T follicular helper cell (primary cell): ENCODE data around the gene RPL41.
"Not testable (repeated sequence)": the region's sequence is repeated elsewhere in the genome, so short reads cannot be mapped to it uniquely, and the experiment has no call there.

ENCODE experiments used
- DNase-seq: peaks from one replicate; pipeline ENCODE4 v3.0.0-alpha.2; 2020; ENCODE audit warnings: low read depth
- total RNA-seq, 2 experiments: gene quantifications; one replicate each; lab custom pipeline; 2026; lab: John Stamatoyannopoulos, UW

Gene RPL41
- total RNA-seq = 339 to 400 reads per million in 2 experiments

DNA sequence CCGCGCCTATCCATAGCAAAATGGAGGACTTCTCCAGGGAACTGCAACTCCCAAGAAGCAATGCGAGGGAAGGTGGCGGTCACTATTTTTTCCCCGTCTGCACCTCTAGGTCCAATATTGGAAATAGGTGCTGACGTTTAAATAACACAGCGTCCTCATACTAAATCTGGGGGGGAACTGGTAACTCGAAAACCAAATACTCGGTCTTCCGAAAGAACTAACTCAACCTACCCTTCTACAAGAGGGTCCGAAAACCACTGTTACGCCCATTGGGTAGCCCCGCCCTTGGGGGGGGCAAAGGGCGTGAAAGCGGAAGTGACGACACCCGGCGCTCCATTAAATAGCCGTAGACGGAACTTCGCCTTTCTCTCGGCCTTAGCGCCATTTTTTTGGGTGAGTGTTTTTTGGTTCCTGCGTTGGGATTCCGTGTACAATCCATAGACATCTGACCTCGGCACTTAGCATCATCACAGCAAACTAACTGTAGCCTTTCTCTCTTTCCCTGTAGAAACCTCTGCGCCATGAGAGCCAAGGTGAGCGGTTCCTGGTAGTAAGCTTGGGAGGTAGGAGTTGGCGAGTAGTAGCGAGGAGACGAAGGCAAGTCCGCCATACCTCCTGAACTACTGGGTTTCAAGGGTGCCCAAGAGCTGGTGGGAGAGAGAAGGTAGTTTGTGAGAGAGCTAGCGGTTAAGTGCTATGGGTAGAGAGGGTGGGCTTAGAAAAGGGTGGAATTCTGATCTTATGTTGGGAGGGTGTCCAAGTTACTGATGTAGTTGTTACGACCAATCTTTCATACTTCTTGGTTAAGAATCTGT lies at the start of gene RPL41:
Gene RPL41, plus strand, starts transcription at position 367 of the 815 bp plus-strand sequence.
- DNase-seq = peak; percentile 91

DNA sequence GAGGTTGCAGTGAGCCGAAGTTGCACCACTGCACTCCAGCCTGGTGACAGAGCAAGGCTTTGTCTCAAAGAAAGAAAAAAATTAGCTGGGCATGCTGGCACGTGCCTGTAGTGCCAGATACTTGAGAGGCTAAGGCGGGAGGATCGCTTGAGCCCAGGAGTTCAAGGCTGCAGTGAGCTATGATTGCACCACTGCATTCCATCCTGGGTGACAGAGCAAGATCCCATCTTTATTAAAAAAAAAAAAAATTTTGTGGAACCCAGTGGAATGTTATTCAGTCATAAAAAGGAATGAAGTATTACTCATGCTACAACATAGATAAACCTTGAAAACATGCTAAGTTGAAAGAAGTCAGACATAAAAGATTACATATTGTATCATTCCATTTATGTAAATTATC lies 44.8 kb upstream of the RPL41 start:
- DNase-seq = no peak

DNA sequence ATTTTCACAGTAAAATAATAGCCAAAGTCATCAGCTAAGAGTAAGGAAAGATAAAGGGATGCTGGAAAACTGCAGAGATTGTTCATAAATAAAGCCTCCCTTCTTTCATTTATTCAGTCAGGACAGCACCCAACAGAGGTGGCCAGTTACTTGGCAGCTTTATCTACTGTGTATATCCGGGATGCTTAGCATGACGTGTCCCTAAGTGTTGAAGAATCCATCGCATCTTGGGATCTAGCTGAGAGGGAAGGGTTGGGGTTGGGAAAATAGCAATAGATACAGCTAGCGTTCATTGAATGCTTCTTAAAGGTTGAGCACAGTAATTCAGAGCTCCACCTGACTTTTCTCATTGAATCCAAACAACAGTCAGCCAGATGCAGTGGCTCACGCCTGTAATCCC lies 42.0 kb upstream of the RPL41 start:
- DNase-seq = no peak

DNA sequence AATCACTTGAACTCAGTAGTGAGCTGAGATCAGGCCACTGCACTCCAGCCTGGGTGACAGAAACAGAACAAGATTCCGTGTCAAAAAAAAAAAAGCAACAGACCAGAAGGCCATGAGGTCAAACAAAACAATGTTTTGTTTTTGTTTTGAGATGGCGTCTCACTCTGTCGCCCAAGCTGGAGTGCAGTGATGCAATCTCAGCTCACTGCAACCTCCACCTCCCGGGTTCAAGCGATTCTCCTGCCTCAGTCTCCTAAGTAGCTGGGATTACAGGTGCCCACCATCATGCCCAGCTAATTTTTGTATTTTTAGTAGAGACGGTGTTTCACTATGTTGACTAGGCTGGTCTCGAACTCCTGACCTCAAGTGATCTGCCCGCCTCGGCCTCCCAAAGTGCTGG lies 38.5 kb upstream of the RPL41 start:
- DNase-seq = not testable (repeated sequence)

DNA sequence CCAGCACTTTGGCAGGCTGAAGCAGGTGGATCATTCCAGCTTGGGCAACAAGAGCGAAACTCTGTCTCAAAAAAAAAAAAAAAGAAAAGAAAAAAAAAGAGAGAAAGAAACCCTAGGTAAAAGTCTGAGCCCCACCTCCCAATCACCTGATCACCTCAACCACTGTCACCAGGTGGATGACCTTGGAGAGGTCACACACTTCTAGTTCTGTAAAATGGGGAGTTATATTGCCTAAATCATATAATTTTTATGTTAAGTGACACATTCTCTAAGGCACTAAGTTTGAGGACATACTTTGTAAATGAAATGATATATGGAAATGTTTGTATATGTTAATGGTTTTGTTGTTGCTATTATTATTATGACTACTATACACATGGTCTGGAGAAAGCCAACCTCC lies 38.0 kb upstream of the RPL41 start:
- DNase-seq = no peak

DNA sequence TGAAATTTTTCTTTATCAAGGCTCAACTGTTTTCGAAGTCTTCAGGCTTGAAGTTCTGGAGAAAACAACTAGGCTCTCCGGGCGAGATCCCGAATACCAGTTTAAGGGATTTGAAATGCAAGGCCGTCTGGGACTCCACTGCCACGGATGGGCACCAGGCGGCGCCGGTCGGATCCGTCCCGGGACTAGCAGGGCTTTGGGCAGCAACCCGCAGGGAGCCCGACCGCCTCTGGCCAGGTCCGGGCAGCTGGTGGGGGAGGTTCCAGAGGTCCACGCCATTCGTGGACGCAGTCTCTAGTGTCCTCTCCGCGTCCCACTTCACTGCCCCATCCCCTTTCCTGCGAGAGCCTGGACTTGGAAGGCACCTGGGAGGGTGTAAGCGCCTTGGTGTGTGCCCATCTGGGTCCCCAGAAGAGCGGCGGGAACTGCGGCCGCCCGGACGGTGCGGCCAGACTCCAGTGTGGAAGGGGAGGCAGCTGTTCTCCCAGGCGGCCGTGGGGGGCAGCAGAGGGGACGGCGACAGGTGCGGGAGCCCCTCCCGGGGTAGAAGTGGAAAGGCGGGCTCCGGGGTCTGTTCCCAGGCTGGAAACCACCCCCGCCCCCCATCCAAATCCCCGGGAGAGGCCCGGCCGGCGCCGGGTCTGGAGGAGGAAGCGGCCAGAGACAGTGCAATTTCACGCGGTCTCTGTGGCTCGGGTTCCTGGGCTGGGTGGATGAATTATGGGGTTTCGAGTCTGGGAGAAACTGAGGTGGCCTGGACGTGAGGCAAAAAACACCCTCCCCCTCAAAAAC lies 37.3 kb upstream of the RPL41 start:
- peak; percentile 30 for DNase-seq

DNA sequence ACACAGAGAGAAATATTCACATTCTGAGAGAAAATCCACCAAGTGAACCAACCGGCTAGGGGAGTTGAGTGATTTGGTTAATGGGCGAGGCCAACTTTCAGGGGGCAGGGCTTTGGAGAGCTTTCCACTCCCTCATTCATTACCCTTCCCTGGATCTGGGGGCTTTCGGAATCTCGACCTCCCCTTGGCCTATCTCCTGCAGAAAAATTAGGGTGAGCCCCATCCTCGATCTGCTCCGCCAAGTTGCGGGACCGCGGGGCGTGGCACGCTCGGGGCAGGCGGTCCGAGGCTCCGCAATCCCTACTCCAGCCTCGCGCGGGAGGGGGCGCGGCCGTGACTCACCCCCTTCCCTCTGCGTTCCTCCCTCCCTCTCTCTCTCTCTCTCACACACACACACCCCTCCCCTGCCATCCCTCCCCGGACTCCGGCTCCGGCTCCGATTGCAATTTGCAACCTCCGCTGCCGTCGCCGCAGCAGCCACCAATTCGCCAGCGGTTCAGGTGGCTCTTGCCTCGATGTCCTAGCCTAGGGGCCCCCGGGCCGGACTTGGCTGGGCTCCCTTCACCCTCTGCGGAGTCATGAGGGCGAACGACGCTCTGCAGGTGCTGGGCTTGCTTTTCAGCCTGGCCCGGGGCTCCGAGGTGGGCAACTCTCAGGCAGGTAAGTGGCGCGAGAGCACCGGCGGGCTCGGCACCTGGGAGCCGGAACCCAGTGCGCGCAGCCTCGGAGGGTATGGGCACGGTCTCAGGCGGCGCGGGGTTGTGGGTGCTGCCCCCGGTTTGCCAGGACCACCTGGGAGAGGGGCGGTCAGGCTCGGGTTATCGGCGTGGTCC lies 36.5 kb upstream of the RPL41 start, which contains the start of gene ERBB3:
Gene ERBB3, plus strand, starts transcription at position 443 of the 833 bp plus-strand sequence. Its CDS starts 136 bp downstream, at position 579.
- DNase-seq = peak; percentile 43

DNA sequence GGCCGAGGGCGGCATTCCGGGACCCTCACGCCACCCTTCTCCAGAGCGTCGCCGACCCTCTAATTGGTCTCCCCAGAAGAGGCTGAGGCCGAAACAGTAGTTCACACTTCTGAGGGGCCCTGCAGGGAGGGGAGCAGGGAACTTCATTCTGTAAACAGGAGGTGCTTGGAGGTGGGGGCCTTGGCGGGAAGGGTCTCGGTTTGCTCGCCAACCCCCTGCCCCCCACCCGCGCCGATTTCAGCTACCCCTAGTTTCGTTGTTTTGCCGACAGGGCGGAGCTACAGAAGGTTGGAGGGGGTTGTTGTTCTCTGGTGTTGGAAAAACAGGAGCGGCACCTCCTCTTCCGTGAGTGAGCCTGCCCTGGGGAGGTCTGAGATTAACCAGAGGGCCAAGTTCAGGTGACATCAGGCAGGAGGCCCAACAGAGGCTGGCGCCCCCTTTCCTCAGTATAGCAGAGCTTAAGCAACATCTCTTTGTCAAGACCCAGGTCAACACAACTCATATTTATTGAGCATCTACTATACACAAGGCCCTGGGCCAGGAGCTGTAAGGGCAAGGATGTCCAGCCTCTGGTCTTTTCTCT lies 35.8 kb upstream of the RPL41 start:
- no peak for DNase-seq

DNA sequence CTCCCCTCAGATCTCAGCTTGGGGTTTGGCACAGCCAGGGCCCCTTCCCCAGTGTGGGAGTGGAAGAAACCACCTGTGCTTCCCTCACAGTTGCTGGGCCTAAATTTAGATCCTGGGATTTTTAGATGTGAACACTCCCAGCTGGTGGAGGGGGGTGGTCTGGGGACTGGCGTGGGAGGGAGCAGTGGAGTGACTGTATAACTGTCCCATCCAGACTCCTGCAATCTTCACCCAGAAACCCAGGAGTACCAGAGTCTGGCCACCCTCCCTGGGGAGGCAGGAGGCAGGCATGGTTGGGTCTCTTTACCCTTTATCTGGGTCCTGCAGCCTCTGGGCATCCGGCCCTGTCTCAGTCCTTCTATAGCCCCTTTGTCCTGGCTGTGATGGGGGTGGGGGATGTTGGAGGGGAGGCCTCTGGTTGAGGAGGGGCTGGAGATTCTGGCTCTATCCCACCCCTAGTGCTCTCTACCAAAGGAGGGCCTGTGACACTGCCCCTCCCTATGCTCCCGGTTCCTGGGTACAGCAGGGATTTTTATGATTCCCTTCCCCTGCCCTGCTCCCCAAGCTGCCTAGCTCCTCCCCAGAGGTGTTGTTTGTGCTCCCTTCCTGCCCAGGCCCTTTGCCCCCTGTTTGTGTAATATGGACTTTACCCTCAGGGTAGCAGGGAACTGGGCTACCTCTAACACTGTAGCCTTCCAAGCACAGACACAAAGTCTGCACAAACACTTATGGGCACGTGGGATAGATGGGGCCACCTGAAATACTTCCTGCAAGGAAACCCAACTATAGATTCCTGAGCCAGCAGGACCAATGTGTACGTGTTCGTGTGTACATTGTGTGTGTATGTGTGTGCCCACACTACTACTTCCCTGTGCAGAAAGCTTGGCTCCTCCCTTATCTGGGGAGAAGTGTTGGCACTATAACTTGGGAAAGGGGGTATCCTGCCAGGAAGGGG lies 34.8 kb upstream of the RPL41 start:
- no peak for DNase-seq

DNA sequence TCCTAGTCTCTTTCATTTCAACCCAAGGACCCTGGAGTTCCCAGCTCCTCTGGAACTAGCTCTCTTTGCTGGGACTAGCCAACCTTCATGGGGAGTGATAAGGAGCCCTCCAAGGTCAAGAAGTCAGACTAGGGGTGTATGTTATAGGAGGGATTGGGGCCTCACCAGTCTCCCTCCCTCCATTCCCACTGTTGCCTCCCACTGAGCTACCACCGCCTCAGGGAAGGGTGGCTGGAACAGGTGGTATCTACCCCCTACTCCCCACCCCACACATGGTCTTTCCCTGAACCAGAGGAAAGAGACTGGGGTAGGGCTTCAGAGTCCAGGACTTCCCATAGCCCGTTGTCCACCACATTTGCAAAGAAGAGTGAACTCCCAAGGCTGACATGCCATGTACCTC lies 34.1 kb upstream of the RPL41 start:
- no peak for DNase-seq

DNA sequence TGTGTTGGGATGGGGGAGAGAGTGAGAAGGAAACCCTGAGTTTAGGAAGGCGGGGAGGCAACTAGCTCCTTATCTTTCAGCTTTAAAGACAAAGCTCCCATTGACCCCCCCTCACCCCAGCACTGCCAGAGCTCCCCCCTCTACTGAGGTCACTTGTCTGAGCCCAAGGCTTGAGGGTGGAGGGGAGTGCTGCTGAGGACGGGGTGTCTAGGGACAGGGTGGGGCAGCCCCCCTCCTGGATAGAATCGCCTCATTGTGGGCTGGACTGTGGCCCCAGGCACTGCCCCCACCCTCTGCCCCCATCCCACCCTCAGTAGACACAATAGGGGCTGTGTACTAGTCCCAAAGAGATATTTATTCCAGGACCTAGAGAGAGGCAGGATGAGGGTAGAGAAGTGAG lies 33.5 kb upstream of the RPL41 start:
- DNase-seq = no peak

DNA sequence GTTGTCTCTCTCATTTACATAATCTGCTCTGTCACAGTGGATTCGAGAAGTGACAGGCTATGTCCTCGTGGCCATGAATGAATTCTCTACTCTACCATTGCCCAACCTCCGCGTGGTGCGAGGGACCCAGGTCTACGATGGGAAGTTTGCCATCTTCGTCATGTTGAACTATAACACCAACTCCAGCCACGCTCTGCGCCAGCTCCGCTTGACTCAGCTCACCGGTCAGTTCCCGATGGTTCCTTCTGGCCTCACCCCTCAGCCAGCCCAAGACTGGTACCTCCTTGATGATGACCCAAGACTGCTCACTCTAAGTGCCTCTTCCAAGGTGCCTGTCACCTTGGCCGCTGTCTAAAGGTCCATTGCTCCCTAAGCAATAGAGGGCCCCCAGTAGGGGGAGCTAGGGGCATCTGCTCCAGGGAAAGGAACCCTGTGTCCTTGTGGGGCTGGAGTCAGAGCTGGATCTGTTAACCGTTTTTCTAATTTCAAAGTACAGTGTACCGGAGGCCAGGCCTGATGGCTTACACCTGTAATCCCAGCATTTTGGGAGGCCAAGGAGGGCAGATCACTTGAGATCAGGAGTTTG lies 31.4 kb upstream of the RPL41 start:
- no peak for DNase-seq

DNA sequence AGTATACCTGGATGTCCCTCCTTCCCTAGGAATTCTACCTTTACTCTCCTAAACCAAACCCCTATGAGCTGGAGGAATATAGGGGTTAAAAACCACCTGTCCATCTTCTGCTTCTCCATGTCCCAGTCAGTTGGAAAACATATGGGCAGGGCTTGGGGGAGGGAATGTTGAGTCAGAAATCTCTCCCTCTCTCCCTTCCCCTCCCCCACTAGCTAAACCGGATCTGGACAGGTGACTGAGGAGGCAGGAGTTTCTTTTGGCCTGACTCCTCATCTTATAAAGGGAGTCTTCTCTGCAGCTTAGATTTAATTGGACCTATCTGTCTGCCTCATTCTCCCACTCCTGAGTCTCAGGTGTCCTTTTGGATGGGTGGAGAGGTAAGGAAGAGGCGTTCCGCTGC lies 30.3 kb upstream of the RPL41 start:
- no peak for DNase-seq

DNA sequence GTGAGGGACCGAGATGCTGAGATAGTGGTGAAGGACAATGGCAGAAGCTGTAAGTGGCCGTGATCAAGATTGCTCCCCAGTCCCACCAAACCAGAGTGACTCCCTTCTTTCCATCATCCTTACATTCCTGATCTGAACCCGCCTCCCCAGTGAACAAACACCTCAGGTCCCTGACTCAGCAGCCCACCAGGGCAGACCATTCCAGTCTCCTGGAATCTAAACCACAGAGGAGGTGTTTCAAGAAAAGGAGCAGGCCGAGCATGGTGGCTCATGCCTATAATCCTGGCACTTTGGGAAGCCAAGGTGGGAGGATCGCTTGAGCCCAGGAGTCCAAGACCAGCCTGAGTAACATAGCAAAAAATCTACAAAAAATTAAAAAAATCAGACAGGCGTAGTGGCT lies 29.8 kb upstream of the RPL41 start:
- DNase-seq = no peak

DNA sequence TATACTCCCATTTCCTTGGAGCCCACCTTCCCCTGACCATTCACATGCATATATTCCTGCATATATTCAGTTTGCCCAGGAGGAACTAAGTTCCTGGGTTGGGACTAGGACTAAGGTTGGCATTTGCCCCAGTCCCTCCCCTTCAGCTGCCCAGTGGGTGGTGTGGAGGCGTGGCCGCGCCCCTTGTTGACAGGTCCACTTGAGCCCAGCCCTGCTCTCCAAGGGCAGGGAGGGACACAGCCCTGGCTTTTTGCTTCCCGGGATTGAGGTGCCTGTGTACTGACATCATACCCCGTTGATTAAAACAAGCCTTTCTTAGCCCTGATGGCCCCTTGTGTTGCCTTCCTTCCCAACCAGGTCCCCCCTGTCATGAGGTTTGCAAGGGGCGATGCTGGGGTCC lies 29.2 kb upstream of the RPL41 start:
- no peak for DNase-seq

DNA sequence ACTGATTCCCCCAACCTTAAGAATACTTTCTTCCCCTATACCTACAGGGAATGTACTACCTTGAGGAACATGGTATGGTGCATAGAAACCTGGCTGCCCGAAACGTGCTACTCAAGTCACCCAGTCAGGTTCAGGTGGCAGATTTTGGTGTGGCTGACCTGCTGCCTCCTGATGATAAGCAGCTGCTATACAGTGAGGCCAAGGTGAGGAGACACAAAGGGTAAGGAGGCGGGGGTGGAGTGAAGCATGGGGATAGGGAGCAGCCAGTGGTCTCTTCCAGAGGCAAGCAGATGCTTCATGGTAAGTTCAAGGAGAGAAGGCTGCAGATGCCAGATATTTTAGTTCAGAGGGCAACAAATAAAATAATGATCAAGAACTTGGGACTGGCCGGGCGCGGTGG lies 18.7 kb upstream of the RPL41 start:
- DNase-seq = no peak

DNA sequence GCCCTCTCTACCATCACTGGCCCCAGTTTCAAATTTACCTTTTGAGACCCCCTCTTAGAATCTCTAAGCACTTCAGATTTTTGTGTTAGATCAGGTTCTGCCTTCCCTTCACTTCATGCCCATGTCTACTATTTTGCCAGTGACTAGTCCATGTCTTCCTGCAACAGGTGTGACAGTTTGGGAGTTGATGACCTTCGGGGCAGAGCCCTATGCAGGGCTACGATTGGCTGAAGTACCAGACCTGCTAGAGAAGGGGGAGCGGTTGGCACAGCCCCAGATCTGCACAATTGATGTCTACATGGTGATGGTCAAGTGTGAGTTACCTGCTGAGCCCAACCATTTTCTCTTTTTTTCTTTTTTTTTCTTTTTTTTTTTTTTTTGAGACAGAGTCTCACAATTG lies 17.8 kb upstream of the RPL41 start:
- DNase-seq = no peak

DNA sequence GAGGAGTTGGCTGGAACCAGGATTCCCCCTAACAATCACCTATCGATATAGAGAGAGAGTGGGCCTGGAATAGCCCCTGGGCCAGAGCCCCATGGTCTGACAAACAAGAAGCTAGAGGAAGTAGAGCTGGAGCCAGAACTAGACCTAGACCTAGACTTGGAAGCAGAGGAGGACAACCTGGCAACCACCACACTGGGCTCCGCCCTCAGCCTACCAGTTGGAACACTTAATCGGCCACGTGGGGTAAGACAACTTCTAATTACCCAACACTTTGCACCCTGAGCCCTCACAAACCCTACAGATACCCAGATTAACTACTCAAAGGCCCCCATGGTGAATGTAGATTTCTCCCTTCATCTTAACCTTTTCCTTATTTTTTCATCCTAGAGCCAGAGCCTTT lies 16.6 kb upstream of the RPL41 start:
- DNase-seq = no peak

DNA sequence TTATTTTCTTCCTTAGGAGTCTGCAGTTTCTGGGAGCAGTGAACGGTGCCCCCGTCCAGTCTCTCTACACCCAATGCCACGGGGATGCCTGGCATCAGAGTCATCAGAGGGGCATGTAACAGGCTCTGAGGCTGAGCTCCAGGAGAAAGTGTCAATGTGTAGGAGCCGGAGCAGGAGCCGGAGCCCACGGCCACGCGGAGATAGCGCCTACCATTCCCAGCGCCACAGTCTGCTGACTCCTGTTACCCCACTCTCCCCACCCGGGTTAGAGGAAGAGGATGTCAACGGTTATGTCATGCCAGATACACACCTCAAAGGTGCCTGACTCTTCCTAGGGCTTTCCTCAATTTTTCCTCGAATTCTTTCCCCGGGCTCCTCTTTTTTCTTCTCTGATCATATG lies 15.4 kb upstream of the RPL41 start:
- no peak for DNase-seq

DNA sequence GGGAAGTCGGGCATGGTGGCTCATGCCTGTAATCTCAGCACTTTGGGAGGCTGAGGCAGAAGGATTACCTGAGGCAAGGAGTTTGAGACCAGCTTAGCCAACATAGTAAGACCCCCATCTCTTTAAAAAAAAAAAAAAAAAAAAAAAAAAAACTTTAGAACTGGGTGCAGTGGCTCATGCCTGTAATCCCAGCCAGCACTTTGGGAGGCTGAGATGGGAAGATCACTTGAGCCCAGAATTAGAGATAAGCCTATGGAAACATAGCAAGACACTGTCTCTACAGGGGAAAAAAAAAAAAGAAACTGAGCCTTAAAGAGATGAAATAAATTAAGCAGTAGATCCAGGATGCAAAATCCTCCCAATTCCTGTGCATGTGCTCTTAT lies 13.8 kb upstream of the RPL41 start:
- no peak for DNase-seq
